Stimulated activated CD4-positive, alpha-beta T cell treated with anti-CD3 and anti-CD28 coated beads, TNF-alpha, amount 100 ng/mL, for 1 hour (primary cell): Measurements from ENCODE around the gene EEF1AKMT4.
"Not testable (repeated sequence)": the region's sequence is repeated elsewhere in the genome, so short reads cannot be mapped to it uniquely, and the experiment has no call there.

Source experiments
- DNase-seq, 3 donors: peaks; one replicate each; pipeline ENCODE4 v3.0.0-alpha.2; 2020; ENCODE audit warnings: low read depth in 3 of 3, low spot score in 1 of 3

Gene EEF1AKMT4

GRCh38 chr3:184259878-184260723, 10.6 kb downstream of the EEF1AKMT4 start:
- no peak for DNase-seq

- DNase-seq, result no peak
Measured at GRCh38 chr3:184260724-184261269, 11.3 kb downstream of the EEF1AKMT4 start.

GRCh38 chr3:184261270-184261853, 11.9 kb downstream of the EEF1AKMT4 start, which contains the start of gene CAMK2N2:
CAMK2N2 (minus strand) TSS chr3:184261553; CDS start chr3:184261285, 268 bp downstream.
- no peak for DNase-seq

GRCh38 chr3:184261854-184262763, 12.6 kb downstream of the EEF1AKMT4 start:
- DNase-seq, result no peak

GRCh38 chr3:184262764-184263179, 13.3 kb downstream of the EEF1AKMT4 start:
- DNase-seq, result no peak

- DNase-seq, result not testable (repeated sequence)
Measured at GRCh38 chr3:184267249-184267648, 17.8 kb downstream of the EEF1AKMT4 start.

GRCh38 chr3:184272269-184272668, 22.8 kb downstream of the EEF1AKMT4 start:
- no peak for DNase-seq

GRCh38 chr3:184275381-184275701, 25.9 kb downstream of the EEF1AKMT4 start:
- DNase-seq, result no peak

- no peak for DNase-seq
Measured at GRCh38 chr3:184275961-184276910, 26.8 kb downstream of the EEF1AKMT4 start, which contains the start of gene ECE2. ECE2 (plus strand) TSS chr3:184276022; CDS start chr3:184276154, 132 bp downstream.

- no peak for DNase-seq
Measured at GRCh38 chr3:184277366-184277765, 27.9 kb downstream of the EEF1AKMT4 start.

GRCh38 chr3:184282941-184283340, 33.5 kb downstream of the EEF1AKMT4 start:
- DNase-seq, result no peak

GRCh38 chr3:184283681-184284080, 34.2 kb downstream of the EEF1AKMT4 start:
- DNase-seq, result no peak

- no peak for DNase-seq
Measured at GRCh38 chr3:184284696-184285095, 35.2 kb downstream of the EEF1AKMT4 start.

- peak in 2 of 3 donors; percentile 20 to 61 for DNase-seq
Measured at GRCh38 chr3:184289426-184289938, 40.0 kb downstream of the EEF1AKMT4 start.

- no peak for DNase-seq
Measured at GRCh38 chr3:184290331-184290730, 40.9 kb downstream of the EEF1AKMT4 start.

- DNase-seq, result no peak
Measured at GRCh38 chr3:184291044-184291737, 41.7 kb downstream of the EEF1AKMT4 start.

- DNase-seq, result no peak
Measured at GRCh38 chr3:184291738-184292445, 42.4 kb downstream of the EEF1AKMT4 start.

GRCh38 chr3:184295771-184296170, 46.3 kb downstream of the EEF1AKMT4 start:
- no peak for DNase-seq

GRCh38 chr3:184296616-184297015, 47.1 kb downstream of the EEF1AKMT4 start:
- DNase-seq, result no peak
